Activated T-cell treated with anti-CD3 and anti-CD28 coated beads, Interleukin-2, amount 50 U/mL, for 1 hour (primary cell): ENCODE data around the gene C5.

Experiments used
- DNase-seq: peaks from one replicate; pipeline ENCODE4 v3.0.0-alpha.2; 2020

Gene C5

DNA sequence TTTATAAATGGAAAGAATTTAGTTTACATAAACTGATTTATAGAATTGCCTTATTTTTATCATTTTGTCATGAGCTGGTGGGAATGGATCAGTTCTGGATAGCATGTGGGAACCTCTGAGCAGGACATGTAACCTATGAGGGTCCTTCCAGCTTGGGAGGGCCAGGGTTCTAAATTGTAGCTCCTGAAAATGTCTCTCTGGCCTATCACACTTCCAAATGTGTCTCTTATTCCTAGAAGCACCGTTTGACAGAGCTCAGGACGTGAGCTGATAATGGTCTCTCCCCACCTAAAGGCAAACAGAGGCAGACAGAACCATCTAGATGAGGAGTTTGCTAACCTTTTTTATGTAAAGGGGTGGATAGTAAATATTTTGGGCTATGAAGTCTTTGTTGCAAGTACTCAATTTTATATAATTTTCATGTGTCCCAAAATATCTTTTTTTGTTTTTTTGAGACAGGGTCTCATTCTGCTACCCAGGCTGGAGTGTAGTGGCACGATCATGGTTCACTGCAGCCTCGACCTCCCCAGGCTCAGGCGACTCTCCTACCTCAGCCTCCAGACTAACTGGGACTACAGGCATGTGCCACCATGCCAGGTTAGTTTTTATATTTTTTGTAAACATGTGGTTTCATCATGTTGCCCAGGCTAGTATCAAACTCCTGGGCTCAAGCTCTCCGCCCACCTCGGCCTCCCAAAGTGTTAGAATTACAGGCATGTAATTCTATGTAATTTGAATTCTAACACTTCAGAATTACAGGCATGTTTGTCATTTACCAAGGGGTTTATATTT, 127.5 kb downstream of the C5 start:
- no peak for DNase-seq

DNA sequence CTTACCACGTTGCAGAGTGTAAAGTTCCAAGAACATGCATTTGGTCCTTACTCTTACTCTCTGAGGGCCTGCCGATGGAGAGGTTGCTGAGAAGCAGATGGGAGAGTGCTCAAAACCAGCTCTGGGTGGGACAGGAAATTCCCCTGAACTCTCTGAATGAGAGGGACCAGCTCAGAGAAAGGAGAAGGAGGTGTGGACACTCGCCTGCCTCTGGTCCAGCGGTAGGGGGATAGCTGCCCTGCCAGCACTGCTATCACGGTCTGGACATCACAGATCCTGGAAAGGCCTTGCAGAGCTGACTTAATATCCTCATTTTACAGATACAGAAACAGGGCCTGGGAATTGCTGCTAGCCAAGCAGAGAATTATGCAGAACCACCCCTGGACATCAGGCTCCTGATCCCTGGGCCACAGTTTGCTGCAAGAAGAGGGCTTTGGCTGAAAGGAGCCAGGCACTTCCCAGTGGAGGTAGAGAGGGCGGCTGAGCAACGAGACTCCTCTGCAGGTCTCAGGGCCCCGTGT, 128.4 kb downstream of the C5 start:
- no peak for DNase-seq

DNA sequence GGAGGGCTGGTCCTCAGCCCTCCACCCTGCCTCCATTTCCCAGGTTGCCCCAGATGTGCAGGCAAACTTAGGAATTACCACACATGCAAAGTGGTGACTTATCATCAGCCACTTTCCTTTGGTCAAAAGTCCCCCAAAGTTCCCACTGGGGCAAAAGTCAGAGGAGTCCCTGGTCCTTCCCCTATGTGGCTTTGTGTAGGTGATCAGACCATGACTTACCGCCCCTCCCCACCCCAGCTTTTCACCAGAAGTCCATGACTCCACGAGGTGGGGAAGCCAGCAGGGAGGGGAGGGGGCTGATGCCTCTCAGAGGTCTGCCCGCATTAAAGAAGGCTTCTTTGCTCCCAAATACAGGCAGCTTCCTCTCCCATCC, 129.3 kb downstream of the C5 start:
- no peak for DNase-seq

DNA sequence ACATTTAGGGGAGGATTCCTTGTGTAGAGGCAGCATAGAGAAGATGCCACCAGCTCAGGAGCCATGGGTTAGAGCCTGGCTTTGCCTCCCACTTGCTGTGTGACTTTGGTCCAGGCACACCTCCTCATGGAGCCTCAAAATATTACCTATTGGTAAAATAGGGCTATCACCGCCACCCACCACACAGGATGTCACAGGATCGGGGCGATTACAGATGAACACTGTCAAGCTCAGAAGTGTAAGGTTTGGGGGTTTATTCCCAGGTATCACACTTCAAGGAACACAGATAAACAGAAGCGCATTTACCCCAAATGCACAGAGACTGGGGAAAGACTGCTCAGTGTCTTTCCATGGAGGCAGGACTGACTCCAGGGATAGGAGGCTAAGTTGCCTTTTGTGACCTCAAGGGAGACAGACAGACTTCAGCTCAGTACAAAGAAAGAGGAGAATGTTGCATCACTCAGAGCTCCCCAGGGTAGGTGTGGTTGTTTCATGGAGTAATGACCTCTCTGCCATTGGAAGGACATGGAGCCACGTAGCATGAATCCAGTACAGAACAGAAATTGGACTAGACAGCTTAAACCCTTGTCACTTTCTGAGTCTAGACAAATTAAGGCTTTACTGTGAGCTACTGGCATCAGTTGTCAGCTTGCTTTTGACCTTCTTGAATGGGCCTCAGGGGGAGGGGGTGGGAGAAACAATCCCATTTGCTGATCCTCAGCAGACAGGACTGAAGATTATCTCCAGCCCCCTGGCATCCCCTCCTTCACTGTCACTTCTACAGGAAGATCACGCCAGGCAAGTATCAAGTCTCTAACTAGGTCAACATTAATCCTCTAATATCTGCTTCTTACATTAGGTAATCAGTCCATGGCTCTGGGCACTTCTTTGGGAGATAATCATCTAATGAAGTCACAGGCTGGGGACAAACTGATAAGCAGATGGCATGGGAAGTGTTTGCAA, 130.0 kb downstream of the C5 start:
- no peak for DNase-seq

DNA sequence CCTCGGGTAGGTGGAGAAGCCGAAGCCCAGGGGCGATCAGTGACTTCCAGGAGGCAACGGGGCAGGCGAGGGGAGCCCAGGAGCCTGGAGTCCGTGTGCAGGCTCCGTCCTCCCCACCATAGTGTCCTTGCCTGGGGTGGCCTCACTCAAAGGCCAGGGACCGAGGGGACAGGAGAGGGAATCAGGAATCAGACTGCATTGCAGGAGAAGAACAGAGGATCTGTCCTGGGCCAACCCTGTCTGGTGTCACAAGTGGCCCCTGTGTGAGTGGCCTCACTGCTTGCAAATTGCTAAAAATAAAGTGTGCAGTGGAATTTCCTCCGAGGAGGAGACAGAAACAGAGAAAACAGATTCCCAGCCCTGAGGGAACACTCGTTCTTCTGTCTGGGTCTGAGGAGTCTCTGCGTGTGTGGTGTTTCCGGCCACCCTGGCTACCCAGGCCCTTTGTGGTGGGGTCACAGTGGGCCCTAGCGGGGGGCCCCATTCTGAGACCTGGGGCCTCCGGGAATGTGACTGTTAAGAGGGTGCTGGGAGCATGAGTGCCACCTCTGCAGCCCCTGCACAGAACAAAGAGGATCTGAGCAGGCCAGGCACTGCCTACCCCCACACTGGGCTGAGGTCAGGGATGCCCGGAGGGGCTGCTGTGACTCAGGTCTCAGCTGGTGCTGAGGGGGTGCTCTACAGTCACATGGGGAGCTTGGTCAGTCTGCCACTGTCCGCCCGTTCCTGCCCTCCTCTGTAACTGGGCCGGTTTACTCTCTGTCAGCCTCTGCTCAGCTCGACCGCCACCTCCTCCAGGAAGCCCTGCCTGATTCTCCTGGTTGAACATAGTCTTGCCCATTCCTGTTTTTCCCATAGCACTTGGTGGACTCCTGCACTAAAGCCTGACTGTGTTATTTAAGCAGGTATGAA, 130.9 kb downstream of the C5 start:
- no peak for DNase-seq

DNA sequence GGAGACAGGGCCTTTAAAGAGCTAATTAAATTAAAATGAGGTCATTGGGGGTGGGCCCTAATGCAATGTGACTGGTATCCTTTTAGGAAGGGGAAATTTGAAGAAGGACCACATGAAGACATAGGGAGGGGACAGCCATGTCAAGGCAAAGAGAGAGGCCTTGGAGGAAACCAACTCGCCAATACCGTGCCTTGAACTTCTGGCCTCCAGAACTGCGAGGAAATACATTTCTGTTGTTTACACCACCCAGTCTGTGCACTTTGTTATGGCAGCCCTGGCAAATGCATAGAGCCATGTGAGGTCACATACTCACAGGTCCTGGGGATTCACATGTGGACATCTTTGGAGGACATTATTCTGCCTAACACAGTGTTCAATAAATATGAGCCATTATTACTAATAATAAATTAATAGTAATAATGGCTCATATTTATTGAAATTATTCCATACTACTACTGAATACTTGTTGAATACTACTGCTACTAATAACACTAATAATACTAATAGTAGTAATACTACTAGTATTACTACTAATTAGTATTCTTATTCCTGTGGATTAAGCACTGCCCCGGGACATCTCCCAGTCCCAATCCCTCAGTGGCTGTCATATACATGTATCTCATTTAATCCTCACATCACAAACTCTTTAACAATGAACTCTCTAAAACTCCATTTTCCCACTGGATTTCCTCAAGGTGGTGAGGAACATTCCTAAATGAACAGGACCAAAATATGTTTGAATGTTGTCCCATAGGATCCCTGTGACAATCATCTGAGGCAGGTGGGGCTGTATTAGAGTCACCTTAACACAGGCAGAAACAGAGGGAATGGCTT, 131.9 kb downstream of the C5 start:
- no peak for DNase-seq

DNA sequence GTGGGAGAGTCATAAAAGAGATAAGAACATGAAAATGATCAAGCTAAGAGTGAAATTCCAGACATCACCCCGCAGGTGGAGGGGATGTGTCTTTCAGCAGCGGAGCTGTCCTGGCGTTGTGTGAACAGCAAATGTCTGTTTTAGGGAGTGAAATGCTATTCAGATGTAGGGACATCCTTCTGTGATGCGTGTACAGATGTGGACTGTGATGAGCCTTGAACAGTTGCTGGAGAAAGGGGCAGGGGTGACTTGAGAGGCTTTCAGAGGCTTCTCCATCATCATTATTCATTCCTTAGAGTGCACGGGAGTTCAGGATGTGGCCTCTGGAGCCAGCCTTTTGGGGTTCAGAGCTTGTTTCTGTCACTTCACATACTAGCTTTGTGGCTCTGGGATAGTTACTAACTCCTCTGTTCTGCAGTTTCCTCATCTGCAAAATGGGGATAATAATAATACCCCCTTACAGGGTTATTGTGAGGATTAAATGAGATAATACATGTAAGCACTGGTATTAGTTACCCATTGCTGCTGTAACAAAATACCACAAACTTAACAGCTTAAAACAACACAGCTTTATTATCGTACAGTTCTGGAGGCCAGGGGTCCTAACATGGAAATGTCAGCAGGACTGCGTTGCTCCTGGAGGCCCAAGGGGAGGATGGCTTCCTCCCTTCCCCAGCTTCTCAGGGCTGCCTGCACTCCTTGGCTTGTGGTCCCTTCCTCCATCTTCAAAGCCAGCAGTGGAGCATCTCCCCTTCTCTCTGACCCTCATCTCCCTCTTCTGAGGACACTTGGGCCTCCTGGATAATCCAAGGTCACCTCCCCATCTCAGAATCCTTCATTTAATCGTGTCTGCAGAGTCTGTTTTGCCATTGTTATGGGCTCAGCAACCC, 132.8 kb downstream of the C5 start:
- DNase-seq, result no peak

DNA sequence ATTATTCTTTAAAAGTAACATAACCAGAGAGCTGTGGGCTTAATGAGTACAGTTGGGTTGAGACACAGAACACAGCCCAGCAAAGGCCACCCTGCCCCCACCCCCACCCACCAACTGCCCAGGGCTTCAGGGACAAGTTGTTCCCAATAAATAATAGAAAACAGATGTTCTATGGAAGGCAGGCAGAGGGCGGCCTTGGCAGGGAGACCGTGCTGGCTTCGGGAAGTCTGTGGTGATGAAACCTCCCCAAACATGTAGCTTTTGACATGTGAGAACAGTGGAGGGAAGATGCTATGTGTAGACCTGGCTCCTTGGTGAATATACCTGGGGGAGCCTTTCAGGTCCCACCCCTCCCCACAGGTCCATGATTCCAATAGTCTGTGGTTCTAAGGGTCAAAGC, 133.5 kb downstream of the C5 start:
- no peak for DNase-seq

DNA sequence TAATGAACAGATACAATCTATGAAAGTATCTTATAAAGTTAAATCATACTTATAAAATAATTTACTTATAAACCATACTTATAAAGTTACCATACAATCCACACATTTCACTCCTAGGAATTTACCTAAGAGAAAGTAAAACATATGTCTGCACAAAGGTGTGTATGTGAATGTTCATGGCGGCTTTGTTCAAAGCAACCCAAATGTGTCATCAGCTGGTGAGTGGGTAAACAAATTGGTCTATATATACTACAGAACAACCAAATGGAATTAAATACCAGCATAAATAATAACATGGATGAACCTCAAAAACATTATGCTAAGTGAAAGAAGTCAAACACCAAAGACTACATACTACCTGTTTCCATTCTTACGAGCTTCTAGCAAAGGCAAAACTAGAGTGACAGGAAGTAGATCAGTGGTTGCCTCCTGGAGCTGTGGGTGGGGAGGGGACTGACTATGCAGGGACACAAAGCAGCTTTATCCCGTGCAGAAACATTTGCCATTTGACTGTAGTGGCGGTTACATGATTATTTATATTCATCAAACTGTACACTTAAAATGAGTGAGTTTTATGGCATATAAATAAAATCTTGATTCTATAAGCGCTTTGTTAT, 134.1 kb downstream of the C5 start:
- DNase-seq, result no peak

DNA sequence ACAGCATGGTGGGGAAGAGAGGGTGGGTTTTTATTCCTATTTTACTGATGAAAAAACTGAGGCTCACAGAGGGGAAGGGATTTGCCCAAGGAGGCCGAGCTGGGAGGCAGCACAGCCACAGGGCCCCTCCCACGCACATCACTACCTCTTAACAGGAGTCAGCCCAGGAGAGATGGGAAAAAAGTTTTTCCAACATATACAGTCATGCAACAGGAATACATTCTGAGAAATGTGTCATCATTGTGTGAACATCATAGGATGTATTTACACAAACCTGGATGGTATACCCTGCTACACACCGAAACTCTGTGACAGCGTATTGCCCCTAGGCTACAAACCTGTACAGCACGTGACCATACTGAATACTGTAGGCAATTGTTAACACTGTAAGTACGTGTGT, 135.1 kb downstream of the C5 start:
- DNase-seq, result peak; percentile 16

DNA sequence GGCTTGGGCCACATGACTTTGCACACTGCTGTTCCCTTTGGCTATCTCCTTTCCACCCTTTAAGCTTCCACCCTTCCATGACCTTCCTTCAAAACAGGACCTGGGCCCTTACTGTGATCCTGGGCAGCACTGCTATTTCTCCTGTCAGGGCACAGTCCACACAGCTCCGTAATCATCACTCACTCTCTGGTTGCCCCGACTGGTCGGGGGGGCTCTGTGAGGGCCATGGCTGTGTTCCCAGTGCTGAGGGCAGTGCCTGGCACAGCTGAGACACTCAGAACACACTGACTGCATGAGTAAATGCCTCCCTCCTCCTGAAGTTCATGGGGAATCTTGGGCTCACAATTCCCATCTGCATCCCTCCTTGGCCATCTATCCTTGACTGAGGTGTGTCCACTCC, 135.7 kb downstream of the C5 start:
- peak; percentile 29 for DNase-seq

DNA sequence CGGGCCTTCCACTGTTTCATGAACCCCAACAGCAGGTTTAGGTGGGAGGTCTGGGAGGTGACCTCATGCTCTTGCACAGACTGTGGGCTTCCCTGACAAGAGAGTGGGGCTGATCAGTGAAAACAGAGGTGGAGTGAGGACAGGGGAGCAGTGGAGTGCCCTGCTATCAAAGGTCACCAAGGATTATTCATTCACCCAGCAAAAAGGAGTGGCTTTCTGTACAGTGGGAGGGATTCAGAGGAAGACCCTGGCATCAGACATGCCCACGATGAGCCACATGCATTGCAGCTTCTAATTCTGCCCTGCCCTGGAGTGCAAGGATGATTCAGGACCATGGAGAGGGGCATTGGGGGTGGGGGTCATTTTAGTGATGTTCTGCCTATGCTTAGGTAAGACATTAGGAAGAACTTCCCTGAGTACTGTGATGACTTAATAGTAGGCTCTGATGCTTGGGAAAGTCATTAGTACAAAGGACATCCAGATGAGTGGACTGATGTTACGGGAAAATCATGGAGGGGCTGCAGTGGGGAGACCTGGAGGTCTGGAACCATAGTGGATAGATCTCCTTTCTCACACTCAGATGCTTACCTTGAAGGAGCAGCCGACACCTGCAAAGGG, 136.3 kb downstream of the C5 start:
- no peak for DNase-seq

DNA sequence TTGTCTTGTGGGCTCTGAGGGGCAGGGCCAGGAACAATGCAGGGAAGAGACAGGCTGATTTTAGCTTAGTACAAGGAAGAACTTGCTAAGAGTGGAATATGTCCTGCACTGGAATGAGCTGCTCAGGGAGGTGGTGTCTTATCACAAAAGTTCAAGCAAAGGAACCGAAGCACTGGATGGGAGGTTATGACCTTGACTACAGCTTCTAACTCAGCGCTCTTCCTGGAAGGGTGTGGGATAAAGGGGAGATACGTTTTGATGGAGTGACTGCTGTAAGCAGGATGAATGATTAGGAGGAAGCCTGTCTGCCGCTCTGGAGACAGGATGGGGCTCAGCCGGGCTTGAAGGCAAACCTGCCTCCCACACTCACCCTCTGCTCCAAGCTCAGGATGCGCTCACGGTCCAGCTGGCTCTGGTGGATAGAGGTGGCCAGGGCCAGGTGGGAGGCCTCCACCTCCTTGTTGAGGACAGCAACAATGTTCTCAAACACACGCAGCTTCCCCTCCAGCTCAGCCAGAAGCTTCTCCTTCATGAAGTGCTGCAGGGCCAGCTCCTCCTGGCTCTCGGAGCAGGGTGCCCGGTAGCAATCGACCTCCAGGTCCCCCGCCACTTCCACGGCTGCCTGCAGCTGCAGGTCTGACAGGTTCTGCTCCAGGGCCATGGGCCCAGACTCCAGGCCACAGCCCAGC, 137.0 kb downstream of the C5 start:
- no peak for DNase-seq

DNA sequence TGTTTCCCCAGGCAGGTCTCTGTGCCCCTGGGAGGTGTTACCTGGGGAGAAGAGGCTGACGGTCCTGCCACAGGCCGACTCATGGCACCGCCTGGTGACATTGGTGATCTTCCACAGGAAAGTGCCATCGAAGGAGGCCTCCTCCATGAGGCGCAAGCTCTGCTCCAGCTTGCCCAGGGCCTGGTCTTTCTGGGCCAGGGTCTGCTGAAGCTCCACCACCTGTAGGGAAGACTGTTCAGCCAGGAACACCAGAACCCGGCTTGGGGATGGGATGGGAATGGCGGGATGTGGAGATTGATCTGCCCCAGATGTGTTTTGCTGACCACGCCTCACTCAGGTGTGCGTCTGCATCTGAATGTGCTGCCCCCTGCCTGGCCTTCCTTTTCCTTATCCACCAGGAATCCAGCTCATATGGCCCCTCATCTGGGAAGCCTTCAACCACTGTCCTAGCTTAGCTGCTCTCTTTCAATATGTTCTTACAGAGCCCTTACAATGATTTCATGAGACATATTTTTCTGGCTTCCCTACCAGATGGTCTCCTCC, 138.7 kb downstream of the C5 start:
- no peak for DNase-seq

DNA sequence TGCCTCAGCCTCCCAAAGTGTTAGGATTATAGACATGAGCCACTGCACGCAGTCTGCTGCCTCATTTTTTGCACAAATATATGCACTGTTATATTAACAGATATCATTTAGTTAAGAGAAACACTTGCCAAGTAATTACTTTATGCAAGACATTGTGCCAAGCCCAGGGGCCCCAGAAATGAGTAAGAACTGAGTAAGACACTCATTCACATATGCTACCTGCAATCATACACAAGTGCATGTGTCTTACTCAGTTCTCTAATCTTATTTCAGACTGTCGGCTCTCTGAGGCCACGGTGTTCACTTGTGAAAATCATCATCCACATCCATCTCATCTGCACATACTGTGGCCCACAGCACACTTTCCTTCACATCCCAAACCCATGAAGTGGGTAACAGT, 139.4 kb downstream of the C5 start:
- DNase-seq, result no peak

DNA sequence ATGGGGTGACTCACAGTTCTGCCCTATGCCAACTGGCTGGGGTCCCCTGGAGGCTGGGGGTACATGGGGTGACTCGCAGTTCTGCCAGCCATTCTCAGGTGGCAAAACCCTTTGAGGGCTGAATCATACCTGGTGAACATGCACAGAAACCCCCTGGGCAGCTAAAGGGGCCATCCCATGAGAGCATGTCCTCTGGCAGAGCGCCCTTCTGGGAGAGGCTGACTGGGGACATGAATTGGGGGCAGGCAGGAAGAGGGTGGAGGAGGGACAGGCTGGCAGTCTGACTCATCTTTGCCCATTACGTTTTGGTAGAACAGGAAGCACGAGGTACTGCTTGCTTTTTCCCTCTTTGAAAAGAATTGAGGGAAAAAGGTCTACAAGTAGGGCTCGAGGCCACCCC, 140.2 kb downstream of the C5 start:
- peak; percentile 71 for DNase-seq

DNA sequence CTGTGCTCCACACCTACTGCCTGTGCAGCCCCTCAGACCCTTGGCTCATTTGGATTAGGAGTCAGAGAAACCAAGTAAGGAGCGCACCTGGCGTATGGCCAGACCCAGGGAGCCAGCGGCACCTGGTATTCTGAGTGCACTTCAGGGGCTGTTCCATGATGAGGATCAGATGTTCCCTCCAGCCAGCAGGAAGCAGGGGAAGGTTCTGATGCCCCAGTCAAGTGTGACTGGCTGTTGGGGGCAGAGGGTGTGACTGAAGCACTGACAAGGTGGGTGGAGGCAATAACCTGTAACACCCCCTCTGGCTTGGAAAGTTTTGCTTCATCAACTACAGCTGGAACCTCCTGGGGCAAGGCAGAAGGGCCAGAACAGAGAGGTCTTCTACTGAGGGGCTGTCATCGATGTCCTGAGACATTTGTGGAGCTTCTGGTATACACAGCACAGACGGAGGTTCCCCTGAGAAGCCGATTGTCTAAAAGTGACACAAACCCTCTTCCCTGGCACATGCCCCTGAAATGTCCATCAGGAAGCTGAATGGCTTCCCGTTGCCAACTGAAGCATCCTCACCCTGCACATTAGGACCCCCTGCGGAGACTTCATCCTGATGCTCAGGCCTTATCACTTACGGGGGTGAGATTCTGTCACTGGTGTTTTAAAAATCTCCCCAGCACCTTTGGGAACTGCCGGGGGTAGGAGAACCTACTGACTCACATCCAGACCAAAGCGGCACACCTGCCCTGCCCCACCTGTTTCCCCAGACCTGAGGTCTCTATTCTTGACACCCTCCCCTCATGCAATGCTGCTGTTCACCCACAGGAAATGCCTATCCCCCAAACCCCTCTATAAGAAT, 144.5 kb downstream of the C5 start:
- DNase-seq, result no peak

DNA sequence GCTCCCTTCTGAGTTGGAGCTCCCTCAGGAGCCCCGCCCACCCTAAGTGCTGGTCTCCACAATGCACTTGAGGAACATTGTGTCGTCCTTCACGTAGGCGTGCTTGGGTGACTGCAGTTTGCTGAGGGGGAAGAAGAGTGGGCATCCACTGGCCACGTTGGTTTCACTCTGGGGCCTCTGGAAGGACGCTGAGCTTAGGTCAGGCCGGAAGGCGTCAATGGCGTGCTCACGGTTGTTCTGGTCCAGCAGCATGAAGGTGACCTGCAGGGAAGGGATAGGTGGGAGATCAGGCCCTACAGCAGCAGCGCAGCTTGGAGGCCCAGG, 145.1 kb downstream of the C5 start:
- DNase-seq, result no peak
